ENCODE measurements around the gene PEX5L.

DNA sequence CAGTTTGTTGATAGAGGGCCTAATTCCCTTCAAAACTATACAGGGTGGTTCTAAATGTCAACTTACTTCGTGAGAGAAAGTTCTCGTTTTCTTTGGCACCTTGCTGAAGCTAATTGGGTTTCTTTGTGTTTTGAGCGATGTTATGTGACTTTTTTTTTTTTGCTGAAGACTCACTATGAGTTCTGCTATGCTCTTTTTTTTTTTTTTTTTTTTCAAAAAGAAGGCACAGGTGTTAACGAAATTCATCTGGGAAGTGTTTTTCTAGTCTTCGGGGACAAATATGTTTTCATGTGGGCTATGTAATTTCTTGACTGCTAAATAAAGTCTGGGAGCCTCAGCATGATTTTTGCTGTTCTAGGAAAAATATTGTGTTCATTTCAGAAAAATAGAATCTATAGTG is 81.5 kb downstream of the PEX5L start:
- no peak for TF ChIP-seq CTCF (IDR thresholded peaks at IDR 0.05)
- TF ChIP-seq POLR2A (IDR thresholded peaks at IDR 0.05), result no peak

All from heart left ventricle (tissue), 13 donors.